Measurements from ENCODE around the gene SLC35F2.

GRCh38 chr11:107819361-107820014 lies 39.1 kb downstream of the SLC35F2 start:
- TF ChIP-seq CTCF (IDR thresholded peaks at IDR 0.05; ENCODE audit: poor library complexity) (no peak), EZH2 (IDR thresholded peaks at IDR 0.05; ENCODE audit: borderline replicate concordance) (no peak), EZH2phosphoT487 (IDR thresholded peaks at IDR 0.05; ENCODE audit: low read depth, severe bottlenecking, unreplicated experiment) (no peak)
